GM18873 (cell line): ENCODE measurements around the gene ISG15.
"Not testable (repeated sequence)": the region's sequence is repeated elsewhere in the genome, so short reads cannot be mapped to it uniquely, and the experiment has no call there.

Experiments
- ATAC-seq: cut with Tn5 transposase; IDR thresholded peaks from one replicate; pipeline ENCODE4 v1.9.1; 2021; ENCODE audit warnings: mild to moderate bottlenecking, moderate library complexity, moderate number of reproducible peaks; ENCODE audit not compliant: unreplicated experiment, low FRiP score

Gene ISG15

GRCh38 chr1:1055841-1056736 is 42.8 kb downstream of the ISG15 start:
- no peak for ATAC-seq

DNA sequence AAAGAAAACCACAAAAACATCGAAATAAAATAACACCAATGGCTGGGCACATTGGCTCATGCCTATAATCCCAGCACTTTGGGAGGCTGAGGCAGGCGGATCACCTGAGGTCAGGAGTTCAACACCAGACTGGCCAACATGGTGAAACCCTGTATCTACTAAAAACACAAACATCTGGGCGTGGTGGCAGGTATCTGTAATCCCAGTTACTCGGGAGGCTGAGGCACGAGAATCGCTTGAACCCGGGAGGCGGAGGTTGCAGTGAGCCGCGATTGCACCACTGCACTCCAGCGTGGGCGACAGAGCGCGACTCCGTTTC is 44.4 kb downstream of the ISG15 start:
- not testable (repeated sequence) for ATAC-seq

- ATAC-seq = no peak
Observed at GRCh38 chr1:1058088-1058905, 45.0 kb downstream of the ISG15 start.

DNA sequence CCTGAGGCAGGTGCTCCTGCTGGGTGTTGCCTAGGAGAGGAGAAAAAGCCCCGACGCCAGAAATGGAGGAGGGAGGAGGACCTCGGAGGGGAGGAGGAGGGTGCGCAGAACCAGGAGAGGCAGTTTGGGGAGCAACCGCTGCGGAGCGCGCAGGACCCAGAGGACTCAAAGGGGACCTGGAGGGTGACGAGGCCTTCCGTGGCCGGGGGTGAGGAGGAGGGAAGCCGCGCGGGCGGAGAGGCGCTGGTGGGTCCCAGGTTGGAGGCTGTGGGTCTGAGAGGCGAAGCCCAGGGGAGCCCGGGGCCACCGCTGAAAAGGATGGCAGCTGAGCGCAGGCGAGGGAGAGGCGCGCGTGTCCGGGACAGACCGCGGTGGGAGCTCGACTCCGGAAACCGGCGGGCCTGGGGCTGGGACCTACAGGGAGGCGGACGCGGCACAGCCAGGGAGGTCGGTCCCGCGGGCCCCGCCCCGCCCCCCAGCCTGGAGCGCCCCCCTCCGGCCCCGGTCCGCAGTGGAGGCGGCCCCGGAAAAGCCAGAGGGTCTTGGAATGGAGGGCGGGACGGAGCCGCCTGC is 45.7 kb downstream of the ISG15 start:
- peak; percentile 16 for ATAC-seq

- ATAC-seq = peak; percentile 42
Observed at GRCh38 chr1:1059494-1060280, 46.4 kb downstream of the ISG15 start.

GRCh38 chr1:1060281-1061000 is 47.1 kb downstream of the ISG15 start:
- ATAC-seq = no peak

DNA sequence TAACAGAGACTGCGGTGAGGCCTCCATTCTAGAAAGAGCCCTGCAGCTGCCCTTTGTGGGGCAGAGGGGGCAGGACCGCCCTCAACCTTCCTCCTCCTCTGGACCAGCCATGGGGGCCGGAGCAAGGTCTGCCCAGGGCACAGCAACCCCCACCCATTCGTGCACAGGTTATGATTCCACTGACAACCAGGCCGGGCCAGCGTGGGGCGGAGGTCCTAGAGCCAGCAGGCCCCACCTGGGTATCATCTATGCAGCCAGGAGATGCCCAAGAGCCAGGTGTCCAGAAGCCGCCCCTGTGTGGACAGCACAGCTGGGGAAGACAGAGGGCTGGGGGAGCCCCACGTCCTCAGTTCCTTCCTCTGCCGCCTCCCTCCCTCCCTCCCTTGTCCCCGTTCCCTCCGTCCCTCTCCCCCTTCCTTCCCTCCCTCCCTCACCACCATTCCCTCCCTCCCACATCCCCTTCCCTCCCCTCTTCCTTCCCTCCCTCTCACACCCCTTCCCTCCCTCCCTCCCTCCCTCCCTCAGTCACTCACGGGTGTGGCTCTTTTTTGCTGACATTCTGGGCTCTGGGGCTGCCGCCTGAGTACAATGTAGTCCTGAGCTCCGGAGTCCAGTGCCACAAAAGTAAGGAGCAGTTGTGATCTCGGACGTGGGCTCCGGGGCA is 48.5 kb downstream of the ISG15 start:
- ATAC-seq = no peak

- no peak for ATAC-seq
Observed at GRCh38 chr1:1062348-1063163, 49.3 kb downstream of the ISG15 start.

DNA sequence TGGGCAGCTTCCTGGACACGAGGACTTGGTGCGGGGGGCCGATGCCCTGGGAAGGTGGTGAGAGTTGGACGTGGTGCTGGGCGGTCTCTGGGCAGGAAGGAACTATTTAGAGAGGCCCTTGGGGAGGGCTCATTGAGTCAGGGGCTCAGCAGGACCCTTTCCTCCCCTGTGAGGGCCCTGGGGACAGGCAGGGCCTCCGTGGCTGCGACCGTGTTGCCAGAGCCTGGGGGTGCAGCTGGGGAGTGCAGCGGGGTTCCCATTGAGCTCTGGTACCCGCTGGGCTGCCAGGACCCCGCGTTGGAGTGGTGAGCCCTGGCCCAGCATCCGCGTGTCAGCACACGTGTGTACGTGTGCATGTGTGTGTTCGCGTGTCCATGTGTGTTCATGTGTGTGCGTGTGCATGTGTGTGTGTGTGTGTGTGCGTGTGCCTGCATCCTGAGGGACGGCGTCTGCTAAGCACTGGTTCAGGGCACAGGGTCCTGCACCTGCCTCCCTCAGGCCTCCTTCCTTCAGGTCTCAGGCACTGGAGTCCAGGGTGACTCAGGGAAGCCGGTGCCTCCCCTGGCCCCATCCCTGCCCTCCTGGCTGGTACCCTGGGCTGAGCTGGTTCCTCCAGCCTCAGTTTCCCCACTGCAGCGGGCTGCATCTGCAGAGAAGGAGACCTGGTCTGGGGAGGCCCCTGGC is 50.1 kb downstream of the ISG15 start:
- ATAC-seq = no peak
